ENCODE measurements around the gene MIF.

GRCh38 chr22:23868580-23868979 is 25.6 kb upstream of the MIF start:
- TF ChIP-seq CTCF (IDR thresholded peaks at IDR 0.05; ENCODE audit: low read depth, low read length): no peak
- no peak for TF ChIP-seq EZH2phosphoT487 (IDR thresholded peaks at IDR 0.05; ENCODE audit: low read depth)

All from OCI-LY3 (cell line).